ENCODE data around the gene GRID1. TPM values are rescaled to one million over a fixed set of nuclear protein-coding genes. Genes with fewer than 3 reads are reported as not detected.
"Not testable (repeated sequence)": the region's sequence is repeated elsewhere in the genome, so short reads cannot be mapped to it uniquely, and the experiment has no call there.

The GRID1 gene
- total RNA-seq, 1 donor from 2014 or later, result under 0.01 TPM

- DNase-seq (ENCODE audit: low read depth) (no peak), FAIRE-seq (no peak)
- H3K27me3 ChIP-seq (ENCODE audit: control insufficient read depth, insufficient read depth, low read length), result no peaks in the 10 kb centered on the region
- TF ChIP-seq, protein P1, sequence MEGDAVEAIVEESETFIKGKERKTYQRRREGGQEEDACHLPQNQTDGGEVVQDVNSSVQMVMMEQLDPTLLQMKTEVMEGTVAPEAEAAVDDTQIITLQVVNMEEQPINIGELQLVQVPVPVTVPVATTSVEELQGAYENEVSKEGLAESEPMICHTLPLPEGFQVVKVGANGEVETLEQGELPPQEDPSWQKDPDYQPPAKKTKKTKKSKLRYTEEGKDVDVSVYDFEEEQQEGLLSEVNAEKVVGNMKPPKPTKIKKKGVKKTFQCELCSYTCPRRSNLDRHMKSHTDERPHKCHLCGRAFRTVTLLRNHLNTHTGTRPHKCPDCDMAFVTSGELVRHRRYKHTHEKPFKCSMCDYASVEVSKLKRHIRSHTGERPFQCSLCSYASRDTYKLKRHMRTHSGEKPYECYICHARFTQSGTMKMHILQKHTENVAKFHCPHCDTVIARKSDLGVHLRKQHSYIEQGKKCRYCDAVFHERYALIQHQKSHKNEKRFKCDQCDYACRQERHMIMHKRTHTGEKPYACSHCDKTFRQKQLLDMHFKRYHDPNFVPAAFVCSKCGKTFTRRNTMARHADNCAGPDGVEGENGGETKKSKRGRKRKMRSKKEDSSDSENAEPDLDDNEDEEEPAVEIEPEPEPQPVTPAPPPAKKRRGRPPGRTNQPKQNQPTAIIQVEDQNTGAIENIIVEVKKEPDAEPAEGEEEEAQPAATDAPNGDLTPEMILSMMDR (IDR thresholded peaks at IDR 0.05; ENCODE audit: insufficient read depth, low read length, severe bottlenecking), result no peak
- H3K36me3 ChIP-seq (ENCODE audit: control insufficient read depth, insufficient read depth, low read length), result no peaks in the 10 kb centered on the region
- no peak overlapping the region for H3K4me3 ChIP-seq (ENCODE audit: low read depth, low read length)
Measured at GRCh38 chr10:86077871-86078638, 288.5 kb downstream of the GRID1 start.

DNA sequence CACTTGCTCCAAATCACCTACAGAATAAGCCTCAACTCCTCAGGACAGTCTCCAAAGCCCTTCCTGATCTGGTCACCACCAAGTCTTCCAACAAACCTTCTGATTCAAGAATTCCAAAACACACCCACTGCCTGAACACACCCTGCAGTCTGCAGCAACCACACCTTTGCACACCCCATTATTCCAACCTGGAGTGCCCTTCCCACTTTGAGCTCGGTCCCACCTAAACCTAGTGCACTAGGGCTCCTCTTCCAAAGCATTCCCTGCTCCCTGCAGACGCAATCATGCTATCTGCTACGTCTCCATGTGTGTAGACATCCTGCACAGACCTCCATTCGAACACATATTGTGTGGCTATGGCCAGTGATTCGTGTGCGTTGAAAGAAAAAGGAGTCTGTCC, 289.3 kb downstream of the GRID1 start:
- TF ChIP-seq, protein P1 (IDR thresholded peaks at IDR 0.05; ENCODE audit: insufficient read depth, low read length, severe bottlenecking), result no peak
- Histone ChIP-seq H3K36me3 (ENCODE audit: control insufficient read depth, insufficient read depth, low read length) (no peaks in the 10 kb centered on the region), H3K27me3 (ENCODE audit: control insufficient read depth, insufficient read depth, low read length) (no peaks in the 10 kb centered on the region), H3K4me3 (ENCODE audit: low read depth, low read length) (no peak overlapping the region)
- FAIRE-seq (peak; percentile 7), DNase-seq (ENCODE audit: low read depth) (no peak)

GRCh38 chr10:86076497-86076896, 290.1 kb downstream of the GRID1 start:
- FAIRE-seq, result peak; percentile 76
- not testable (repeated sequence) for DNase-seq (ENCODE audit: low read depth); H3K27me3 ChIP-seq (ENCODE audit: control insufficient read depth, insufficient read depth, low read length); H3K36me3 ChIP-seq (ENCODE audit: control insufficient read depth, insufficient read depth, low read length); H3K4me3 ChIP-seq (ENCODE audit: low read depth, low read length)

DNA sequence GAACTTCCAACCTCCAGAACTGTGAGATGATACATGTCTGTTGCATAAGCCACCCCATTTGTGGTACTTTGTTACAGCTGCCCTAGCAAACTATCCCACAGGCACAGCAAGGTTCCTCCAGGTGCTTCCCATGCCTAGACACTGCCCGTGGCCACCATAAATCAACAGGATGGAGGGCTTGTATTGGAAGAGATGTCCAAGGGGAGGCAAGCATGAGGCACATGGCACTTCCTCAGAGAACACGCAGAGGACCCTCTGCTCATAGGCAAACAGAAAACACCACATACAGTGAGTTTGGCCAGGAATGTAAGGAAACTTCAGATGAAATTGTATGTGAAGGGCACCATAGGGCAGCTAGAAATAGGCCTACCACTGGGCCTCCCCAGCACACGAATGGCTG, 291.1 kb downstream of the GRID1 start:
- Histone ChIP-seq H3K36me3 (ENCODE audit: control insufficient read depth, insufficient read depth, low read length) (no peaks in the 10 kb centered on the region), H3K4me3 (ENCODE audit: low read depth, low read length) (no peak overlapping the region), H3K27me3 (ENCODE audit: control insufficient read depth, insufficient read depth, low read length) (no peaks in the 10 kb centered on the region)
- DNase-seq (ENCODE audit: low read depth), result no peak
- FAIRE-seq, result no peak
- TF ChIP-seq, protein P1 (IDR thresholded peaks at IDR 0.05; ENCODE audit: insufficient read depth, low read length, severe bottlenecking), result no peak

DNA sequence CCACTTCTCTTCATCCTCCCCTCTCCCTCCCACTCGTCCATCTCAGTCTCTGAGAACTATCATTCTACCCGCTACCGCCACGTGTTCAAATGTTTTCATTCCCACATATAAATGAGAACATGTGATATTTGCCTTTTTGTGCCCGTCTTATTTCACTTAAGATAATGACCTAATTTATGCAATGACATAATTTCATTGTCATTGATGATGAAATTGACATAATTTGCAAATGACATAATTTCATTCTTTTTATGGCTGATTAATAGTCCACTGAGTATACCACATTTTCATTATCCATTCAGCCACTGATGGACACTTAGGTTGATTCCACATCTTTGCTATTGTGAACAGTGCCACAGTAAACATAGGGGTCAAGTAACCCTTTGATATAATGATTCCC, 292.3 kb downstream of the GRID1 start:
- DNase-seq (ENCODE audit: low read depth) (no peak), FAIRE-seq (no peak)
- Histone ChIP-seq H3K27me3 (ENCODE audit: control insufficient read depth, insufficient read depth, low read length) (no peaks in the 10 kb centered on the region), H3K36me3 (ENCODE audit: control insufficient read depth, insufficient read depth, low read length) (no peaks in the 10 kb centered on the region), H3K4me3 (ENCODE audit: low read depth, low read length) (no peak overlapping the region)
- TF ChIP-seq, protein P1 (IDR thresholded peaks at IDR 0.05; ENCODE audit: insufficient read depth, low read length, severe bottlenecking), result no peak

- no peak for FAIRE-seq
- Histone ChIP-seq H3K4me3 (ENCODE audit: low read depth, low read length) (no peak overlapping the region), H3K36me3 (ENCODE audit: control insufficient read depth, insufficient read depth, low read length) (no peaks in the 10 kb centered on the region), H3K27me3 (ENCODE audit: control insufficient read depth, insufficient read depth, low read length) (no peaks in the 10 kb centered on the region)
- TF ChIP-seq, protein P1 (IDR thresholded peaks at IDR 0.05; ENCODE audit: insufficient read depth, low read length, severe bottlenecking), result no peak
- no peak for DNase-seq (ENCODE audit: low read depth)
Measured at GRCh38 chr10:86073199-86073977, 293.2 kb downstream of the GRID1 start.

Measured in bronchial epithelial cell (primary cell).